HepG2 (cell line): ENCODE measurements around the gene SSBP4. TPM values are rescaled to one million over a fixed set of nuclear protein-coding genes. Genes with fewer than 3 reads are reported as not detected.

ENCODE experiments used
- FOXO1 ChIP-seq: sonication (generic); formaldehyde crosslinking; IDR thresholded peaks from 2 replicates; pipeline ENCODE4 v1.4.0; 2020; ENCODE audit warnings: missing genetic modification reagents
- ISX ChIP-seq: sonication (generic); formaldehyde crosslinking; conservative IDR thresholded peaks from 2 replicates; pipeline ENCODE4 v1.5.0; 2020; ENCODE audit warnings: missing genetic modification reagents
- NFE2 ChIP-seq: sonication (generic); formaldehyde crosslinking; IDR thresholded peaks from 2 replicates; pipeline ENCODE4 v1.4.0; 2020; ENCODE audit warnings: missing genetic modification reagents
- NR2F2 ChIP-seq: IDR thresholded peaks from 2 replicates; pipeline ENCODE4 v1.6.1; 2012; ENCODE audit warnings: low read depth, inconsistent platforms, borderline replicate concordance
- NR2F6 ChIP-seq, 2 experiments: IDR thresholded peaks; 2 replicates each; pipeline ENCODE4 v1.6.1; 2016; ENCODE audit warnings: antibody characterized with exemption in 1 of 2, mild to moderate bottlenecking in 1 of 2
- NRL ChIP-seq: sonication (generic); formaldehyde crosslinking; IDR thresholded peaks from 2 replicates; pipeline ENCODE4 v1.5.0; 2020; ENCODE audit warnings: missing genetic modification reagents, mild to moderate bottlenecking, moderate library complexity, borderline replicate concordance
- PBX3 ChIP-seq: sonication (generic); formaldehyde crosslinking; IDR thresholded peaks from 2 replicates; pipeline ENCODE4 v1.8.1; 2023; ENCODE audit warnings: missing genetic modification reagents, inconsistent platforms, borderline replicate concordance
- SKIL ChIP-seq: sonication (generic); formaldehyde crosslinking; IDR thresholded peaks from 2 replicates; pipeline ENCODE4 v1.8.0; 2022; ENCODE audit warnings: missing genetic modification reagents, mild to moderate bottlenecking, moderate library complexity, borderline replicate concordance
- SMC3 ChIP-seq: IDR thresholded peaks from 2 replicates; pipeline ENCODE4 v1.6.1; 2011; ENCODE audit warnings: low read length, improper control_type of control experiment
- SP140L ChIP-seq: sonication (generic); formaldehyde crosslinking; IDR thresholded peaks from 2 replicates; pipeline ENCODE4 v1.4.0; 2020; ENCODE audit warnings: missing genetic modification reagents, borderline replicate concordance
- THRA ChIP-seq: sonication (generic); formaldehyde crosslinking; IDR thresholded peaks from 2 replicates; pipeline ENCODE4 v1.4.0; 2020; ENCODE audit warnings: missing genetic modification reagents, borderline replicate concordance
- ZBTB10 ChIP-seq: sonication (generic); formaldehyde crosslinking; IDR thresholded peaks from 2 replicates; pipeline ENCODE4 v1.4.0; 2020; ENCODE audit warnings: missing genetic modification reagents, borderline replicate concordance
- ZMYM3 ChIP-seq: sonication (generic); formaldehyde crosslinking; IDR thresholded peaks from 2 replicates; pipeline ENCODE4 v1.5.1; 2020; ENCODE audit warnings: mild to moderate bottlenecking, missing genetic modification reagents
- ZNF225 ChIP-seq: sonication (generic); formaldehyde crosslinking; IDR thresholded peaks from 2 replicates; pipeline ENCODE4 v1.4.0; 2020; ENCODE audit warnings: mild to moderate bottlenecking, missing genetic modification reagents
- ZNF24 ChIP-seq: fragments of 450-650 bp; IDR thresholded peaks from 2 replicates; pipeline ENCODE4 v1.6.1; 2017; ENCODE audit warnings: antibody characterized with exemption, mild to moderate bottlenecking
- ZNF280B ChIP-seq: sonication (generic); formaldehyde crosslinking; IDR thresholded peaks from 2 replicates; pipeline ENCODE4 v1.5.0; 2020; ENCODE audit warnings: missing genetic modification reagents, mild to moderate bottlenecking, borderline replicate concordance
- ZNF335 ChIP-seq: sonication (generic); formaldehyde crosslinking; IDR thresholded peaks from 2 replicates; pipeline ENCODE4 v1.4.0; 2020; ENCODE audit warnings: missing genetic modification reagents
- ZSCAN5A ChIP-seq: sonication (generic); formaldehyde crosslinking; IDR thresholded peaks from 2 replicates; pipeline ENCODE4 v1.8.0; 2022; ENCODE audit warnings: mild to moderate bottlenecking, missing genetic modification reagents, borderline replicate concordance
- polyA plus RNA-seq, 8 experiments: library from polyadenylated mRNA; depleted of rRNA in 3 of 8; stranded (reverse) in 7 of 8; unstranded in 1 of 8; fragments of >200 nt; fragmentation: Illumina TruSeq in 4 of 8; extraction: Trizol in 4 of 8; gene quantifications; 2 replicates each; pipeline versions ENCODE4 v1.2.1 to v1.2.3, GENCODE V29; 2011 to 2016; ENCODE audit warnings: low read depth in 4 of 8, missing spikeins in 1 of 8, mixed read lengths in 1 of 8; ENCODE audit not compliant: insufficient read depth in 1 of 8
- total RNA-seq, 5 experiments: library from RNA; depleted of rRNA; stranded (reverse); fragments of >200 nt; fragmentation: Illumina TruSeq; extraction: Trizol; gene quantifications; 2 replicates each; pipeline ENCODE4 v1.2.3, GENCODE V29; 2016; ENCODE audit warnings: low read depth in 1 of 5

SSBP4 gene
- total and polyA plus RNA-seq, 2 of the 13 experiments (the other 11 are each of a cell fraction or from before 2014, with no cell fraction given), result 20.8 to 39.5 TPM

- peak; percentile 65; the same call in 1 of the 2 replicates for TF ChIP-seq SKIL (CRISPR knock-in tag)
- TF ChIP-seq ZNF335 (CRISPR knock-in tag), result no peak
- TF ChIP-seq SMC3, result no peak
- no peak for TF ChIP-seq ZNF280B (CRISPR knock-in tag)
- peak; percentile 79 for TF ChIP-seq NR2F6 (IDR thresholded peaks at IDR 0.05)
- peak; percentile 86 for TF ChIP-seq NR2F6 (CRISPR knock-in tag; IDR thresholded peaks at IDR 0.05)
- no peak for TF ChIP-seq ZSCAN5A (CRISPR knock-in tag)
- TF ChIP-seq ZNF24, result no peak
- TF ChIP-seq NFE2 (CRISPR knock-in tag), result no peak
- no peak for TF ChIP-seq SP140L (CRISPR knock-in tag)
- TF ChIP-seq THRA (CRISPR knock-in tag), result peak; percentile 49; the same call in 1 of the 2 replicates
- no peak for TF ChIP-seq ZBTB10 (CRISPR knock-in tag)
- TF ChIP-seq NRL (CRISPR knock-in tag), result no peak
- 0 out of 2 replicates have a peak, but pooled peaks have one; percentile 34 for TF ChIP-seq NR2F2
- TF ChIP-seq ZMYM3 (CRISPR knock-in tag), result no peak
- no peak for TF ChIP-seq FOXO1 (CRISPR knock-in tag)
- TF ChIP-seq ZNF225 (CRISPR knock-in tag), result no peak
- no peak for TF ChIP-seq PBX3 (CRISPR knock-in tag)
- TF ChIP-seq ISX (CRISPR knock-in tag), result no peak
Observed at GRCh38 chr19:18414504-18415177, 4.6 kb upstream of the SSBP4 start (continued).
